AG04449 (cell line): ENCODE results near the gene ADAMTSL5.

Experiments
- CTCF ChIA-PET: fragments of 350-600 bp; formaldehyde crosslinking; extraction: SDS; loops from one replicate; lab custom pipeline; 2021; ENCODE audit warnings: antibody characterized with exemption; lab: Yijun Ruan, JAX
- POLR2A ChIA-PET: fragments of 400-600, 350-600 bp; formaldehyde crosslinking; extraction: SDS; loops from one replicate; lab custom pipeline; 2020; ENCODE audit warnings: antibody characterized with exemption, inconsistent platforms; lab: Yijun Ruan, JAX
- DNase-seq: peaks from one replicate; pipeline ENCODE4 v3.0.0-alpha.2; 2010; ENCODE audit warnings: low read depth, low spot score
- H3K4me3 ChIP-seq: 2 replicates; pipeline ENCODE4 v1.5.1; 2011; ENCODE audit warnings: low read depth, mild to moderate bottlenecking, control low read depth, low read length
- TF ChIP-seq, protein P1 (sequence below): IDR thresholded peaks from one replicate; pipeline ENCODE4 v1.5.1; 2011; ENCODE audit warnings: mild to moderate bottlenecking, moderate library complexity, low read length, control low read depth, inconsistent platforms; ENCODE audit not compliant: insufficient read depth; ENCODE audit errors: missing control alignments

The ADAMTSL5 gene

DNA sequence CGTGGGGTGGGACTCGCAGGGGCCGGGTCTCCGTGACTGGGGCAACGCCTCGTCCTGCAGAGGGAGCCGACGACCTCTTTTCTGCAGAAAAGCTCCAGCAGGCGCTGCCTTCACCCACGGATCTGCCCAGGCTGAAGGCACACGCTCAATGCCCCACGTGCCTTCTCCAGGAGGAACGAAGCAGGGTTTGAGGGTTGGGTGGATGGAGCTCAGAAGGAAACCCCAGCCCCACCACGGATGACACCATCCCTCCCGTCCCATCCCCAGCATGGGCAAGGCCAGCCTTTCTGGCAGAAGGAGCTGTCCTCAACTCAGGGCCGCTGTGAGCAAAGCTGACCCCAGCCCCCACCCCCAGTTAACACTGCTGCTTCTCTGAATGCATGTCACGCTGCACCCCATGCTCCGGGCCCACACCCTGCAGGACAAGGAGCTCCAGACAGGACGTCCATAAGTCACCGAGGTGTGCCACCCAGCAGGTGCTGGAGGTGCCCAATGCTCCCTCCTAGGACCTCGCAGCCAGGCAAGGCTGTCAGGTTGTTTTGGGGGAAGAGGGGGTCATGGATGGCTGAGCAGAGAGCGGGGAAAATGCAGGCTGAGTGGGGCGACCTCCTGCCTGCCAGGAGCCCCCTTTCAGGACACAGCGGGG lies 41.2 kb downstream of the ADAMTSL5 start:
- ChIA-PET POLR2A (interaction anchor here (0.5 to 1.2 kb wide), 3 partner anchors 16 to 202 kb away, joined by 3 read pairs; partner anchors contain the start of genes CIRBP and REEP6), CTCF (interaction anchor here (0.7 to 2.0 kb wide), 4 partner anchors 9 to 198 kb away, joined by 3 to 5 read pairs (median 4); no protein-coding TSS in a partner anchor)

DNA sequence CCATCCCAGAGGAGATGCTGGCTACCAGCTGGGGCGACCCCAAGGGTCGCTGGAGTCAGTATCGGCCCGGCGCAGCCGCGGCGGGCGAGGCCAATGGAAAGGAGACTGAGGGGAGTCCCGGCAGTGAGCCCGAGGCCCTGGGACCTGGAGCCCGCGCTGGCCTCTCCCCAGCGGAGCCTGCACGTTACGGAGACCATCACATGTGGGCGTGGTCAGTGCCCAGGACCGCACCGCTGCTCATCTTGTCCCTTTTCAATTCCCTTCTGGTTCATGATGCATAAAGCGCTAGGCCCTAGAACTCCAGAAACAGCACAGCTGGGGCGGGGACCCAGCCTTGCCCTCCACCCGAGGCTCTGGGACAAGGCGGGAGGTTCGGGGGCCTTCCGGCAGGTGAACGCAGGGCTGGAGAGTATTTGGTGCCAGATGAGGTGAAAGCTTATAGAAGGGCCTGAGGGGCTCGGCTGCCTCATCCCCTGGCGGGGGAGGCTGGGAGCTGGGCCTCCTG lies 41.8 kb downstream of the ADAMTSL5 start:
- H3K4me3 ChIP-seq = peak overlapping the region; percentile 12
- TF ChIP-seq, protein P1, sequence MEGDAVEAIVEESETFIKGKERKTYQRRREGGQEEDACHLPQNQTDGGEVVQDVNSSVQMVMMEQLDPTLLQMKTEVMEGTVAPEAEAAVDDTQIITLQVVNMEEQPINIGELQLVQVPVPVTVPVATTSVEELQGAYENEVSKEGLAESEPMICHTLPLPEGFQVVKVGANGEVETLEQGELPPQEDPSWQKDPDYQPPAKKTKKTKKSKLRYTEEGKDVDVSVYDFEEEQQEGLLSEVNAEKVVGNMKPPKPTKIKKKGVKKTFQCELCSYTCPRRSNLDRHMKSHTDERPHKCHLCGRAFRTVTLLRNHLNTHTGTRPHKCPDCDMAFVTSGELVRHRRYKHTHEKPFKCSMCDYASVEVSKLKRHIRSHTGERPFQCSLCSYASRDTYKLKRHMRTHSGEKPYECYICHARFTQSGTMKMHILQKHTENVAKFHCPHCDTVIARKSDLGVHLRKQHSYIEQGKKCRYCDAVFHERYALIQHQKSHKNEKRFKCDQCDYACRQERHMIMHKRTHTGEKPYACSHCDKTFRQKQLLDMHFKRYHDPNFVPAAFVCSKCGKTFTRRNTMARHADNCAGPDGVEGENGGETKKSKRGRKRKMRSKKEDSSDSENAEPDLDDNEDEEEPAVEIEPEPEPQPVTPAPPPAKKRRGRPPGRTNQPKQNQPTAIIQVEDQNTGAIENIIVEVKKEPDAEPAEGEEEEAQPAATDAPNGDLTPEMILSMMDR = no peak
- ChIA-PET POLR2A (interaction anchor here (1.1 to 1.2 kb wide), 2 partner anchors 16 to 202 kb away, joined by 3 read pairs; partner anchors contain the start of gene CIRBP), CTCF (interaction anchor here (0.7 to 2.0 kb wide), 3 partner anchors 8 to 198 kb away, joined by 3 to 5 read pairs (median 4); no protein-coding TSS in a partner anchor)
- no peak for DNase-seq

More for the DNA sequence above, 41.2 kb downstream of the ADAMTSL5 start:
- TF ChIP-seq, protein P1 = no peak
- no peak overlapping the region for H3K4me3 ChIP-seq
- no peak for DNase-seq

DNA sequence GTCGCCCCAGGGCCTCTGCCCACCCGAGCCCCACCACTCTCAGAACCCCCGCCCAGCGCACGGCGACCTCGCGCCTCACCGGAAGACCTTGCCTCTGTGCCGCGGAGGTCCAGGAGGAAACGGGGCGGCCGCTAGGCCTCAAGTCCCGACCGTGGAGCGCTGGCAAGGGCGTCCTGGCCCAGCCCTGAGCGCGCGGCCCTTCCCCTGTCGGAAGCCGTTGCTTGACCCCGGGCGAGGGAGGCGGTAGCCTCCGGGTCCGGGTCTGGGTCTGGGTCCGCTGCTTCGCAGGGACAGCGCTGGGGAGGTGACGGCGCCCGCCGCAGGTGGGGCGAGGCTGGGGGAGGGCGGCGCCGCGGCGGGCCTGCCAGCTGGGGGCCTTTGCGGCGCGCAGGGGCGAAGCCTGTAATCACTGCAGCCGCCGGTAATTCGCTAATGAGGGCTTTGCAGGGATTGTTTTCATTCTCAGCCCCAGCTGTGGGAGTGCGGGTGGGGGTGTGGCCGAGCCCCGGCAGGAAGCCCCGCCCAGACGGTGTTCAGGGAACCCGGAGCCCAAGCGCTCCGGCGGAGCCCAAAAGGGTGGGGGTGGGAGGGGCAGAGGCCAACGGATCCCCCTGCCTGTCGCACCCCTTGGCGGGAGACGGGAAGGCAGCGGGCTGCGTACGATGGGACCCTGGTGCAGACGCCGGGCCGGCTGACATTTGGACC lies 42.4 kb downstream of the ADAMTSL5 start:
- ChIA-PET CTCF (no interaction called here), POLR2A (interaction anchor here (1.1 kb wide), 1 partner anchor 201 kb away, joined by 3 read pairs; the partner anchor contains the start of gene CIRBP)
- peak overlapping the region; percentile 15 for H3K4me3 ChIP-seq
- DNase-seq = no peak
- TF ChIP-seq, protein P1 = no peak

DNA sequence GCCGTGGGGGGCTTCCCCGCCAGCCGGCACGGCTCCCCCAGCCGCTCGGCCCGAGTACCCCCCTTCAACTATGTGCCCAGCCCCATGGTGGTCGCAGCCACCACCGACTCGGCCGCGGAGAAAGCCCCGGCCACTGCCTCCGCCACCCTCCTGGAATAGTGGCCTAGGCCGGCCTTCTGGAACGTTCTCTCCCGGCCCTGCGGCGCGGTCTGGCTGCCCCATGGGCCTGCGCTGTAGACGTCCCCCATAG lies 42.8 kb downstream of the ADAMTSL5 start:
- POLR2A ChIA-PET = no interaction called here
- CTCF ChIA-PET = no interaction called here
- peak overlapping the region; percentile 15; the same call in 1 of the 2 replicates for H3K4me3 ChIP-seq
- no peak for DNase-seq
- TF ChIP-seq, protein P1 = no peak

DNA sequence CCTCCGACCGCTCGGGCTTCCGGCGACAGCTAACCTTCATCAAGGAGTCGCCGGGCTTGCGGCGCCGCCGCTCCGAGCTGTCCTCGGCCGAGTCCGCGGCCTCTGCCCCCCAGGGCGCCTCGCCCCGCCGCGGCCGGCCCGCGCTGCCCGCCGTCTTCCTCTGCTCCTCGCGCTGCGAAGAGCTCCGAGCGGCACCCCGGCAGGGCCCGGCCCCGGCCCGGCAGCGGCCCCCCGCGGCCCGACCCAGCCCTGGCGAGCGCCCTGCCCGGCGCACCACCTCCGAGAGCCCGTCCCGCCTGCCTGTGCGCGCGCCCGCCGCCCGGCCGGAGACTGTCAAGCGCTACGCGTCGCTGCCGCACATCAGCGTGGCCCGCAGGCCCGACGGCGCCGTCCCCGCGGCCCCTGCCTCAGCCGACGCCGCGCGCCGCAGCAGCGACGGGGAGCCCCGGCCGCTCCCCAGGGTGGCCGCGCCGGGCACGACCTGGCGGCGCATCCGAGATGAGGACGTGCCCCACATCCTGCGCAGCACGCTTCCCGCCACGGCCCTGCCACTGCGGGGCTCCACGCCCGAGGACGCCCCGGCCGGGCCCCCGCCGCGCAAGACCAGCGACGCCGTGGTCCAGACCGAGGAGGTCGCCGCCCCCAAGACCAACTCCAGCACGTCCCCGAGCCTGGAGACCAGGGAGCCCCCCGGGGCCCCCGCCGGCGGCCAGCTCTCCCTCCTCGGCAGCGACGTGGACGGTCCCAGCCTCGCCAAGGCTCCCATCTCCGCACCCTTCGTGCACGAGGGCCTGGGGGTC lies 43.4 kb downstream of the ADAMTSL5 start:
- TF ChIP-seq, protein P1 = no peak
- H3K4me3 ChIP-seq = peak overlapping the region; percentile 15; the same call in 1 of the 2 replicates
- DNase-seq = no peak
- CTCF ChIA-PET = interaction anchor here (1.2 to 1.7 kb wide), 4 partner anchors 8 to 189 kb away, joined by 5 to 8 read pairs (median 6); no protein-coding TSS in a partner anchor
- POLR2A ChIA-PET = no interaction called here
